LNCaP clone FGC (cell line): ENCODE measurements around the gene DDX1.

Experiments
- DNase-seq: peaks from one replicate; pipeline ENCODE4 v3.0.0-alpha.2; 2011; ENCODE audit warnings: low read depth
- H3K4me3 ChIP-seq: 2 replicates; pipeline ENCODE4 v1.5.1; 2011; ENCODE audit warnings: mild to moderate bottlenecking, low read depth, low read length, control low read depth
- CTCF ChIP-seq: IDR thresholded peaks from 2 replicates; pipeline ENCODE4 v1.5.1; 2012; ENCODE audit warnings: mild to moderate bottlenecking; ENCODE audit not compliant: control insufficient read depth, insufficient read depth; ENCODE audit errors: extremely low read depth

The DDX1 gene

GRCh38 chr2:15595342-15595905 is 3.8 kb downstream of the DDX1 start:
- H3K4me3 ChIP-seq, result no peak overlapping the region
- no peak for DNase-seq
- no peak for TF ChIP-seq CTCF

GRCh38 chr2:15595936-15596335 is 4.3 kb downstream of the DDX1 start:
- no peak for TF ChIP-seq CTCF
- H3K4me3 ChIP-seq, result no peak overlapping the region
- DNase-seq, result no peak

GRCh38 chr2:15596350-15596749 is 4.7 kb downstream of the DDX1 start:
- no peak overlapping the region for H3K4me3 ChIP-seq
- TF ChIP-seq CTCF, result no peak
- no peak for DNase-seq

GRCh38 chr2:15596968-15597367 is 5.3 kb downstream of the DDX1 start:
- no peak overlapping the region for H3K4me3 ChIP-seq
- no peak for TF ChIP-seq CTCF
- no peak for DNase-seq

- DNase-seq, result no peak
- H3K4me3 ChIP-seq, result no peak overlapping the region
- TF ChIP-seq CTCF, result no peak
Measured at GRCh38 chr2:15599994-15600393, 8.3 kb downstream of the DDX1 start.

- no peak overlapping the region for H3K4me3 ChIP-seq
- DNase-seq, result no peak
- no peak for TF ChIP-seq CTCF
Measured at GRCh38 chr2:15601681-15602080, 10.0 kb downstream of the DDX1 start.

- no peak for TF ChIP-seq CTCF
- no peak for DNase-seq
- H3K4me3 ChIP-seq, result no peak overlapping the region
Measured at GRCh38 chr2:15602393-15602792, 10.7 kb downstream of the DDX1 start.
